ENCODE results near the gene NPPB.
"Not testable (repeated sequence)": the region's sequence is repeated elsewhere in the genome, so short reads cannot be mapped to it uniquely, and the experiment has no call there.

The NPPB gene

GRCh38 chr1:11898086-11898785 is 39.5 kb upstream of the NPPB start:
- H3K36me3 ChIP-seq (ENCODE audit: control insufficient read depth, insufficient read depth, low read length), result no peaks in the 10 kb centered on the region
- no peaks in the 10 kb centered on the region for H3K27me3 ChIP-seq (ENCODE audit: control insufficient read depth, insufficient read depth, low read length)
- no peak for TF ChIP-seq CTCF (IDR thresholded peaks at IDR 0.05)
- no peak overlapping the region for H2AFZ ChIP-seq
- H3K9ac ChIP-seq, result no peak overlapping the region
- no peaks in the 10 kb centered on the region for H3K9me3 ChIP-seq (ENCODE audit: control insufficient read depth, low read length)
- H3K27ac ChIP-seq, result no peak overlapping the region
- no peak overlapping the region for H3K4me2 ChIP-seq (ENCODE audit: low read length)
- H3K4me1 ChIP-seq, result no peaks in the 10 kb centered on the region
- no peak overlapping the region for H3K4me3 ChIP-seq (ENCODE audit: low read depth, low read length)
- H3K79me2 ChIP-seq, result no peaks in the 10 kb centered on the region

- not testable (repeated sequence) for H3K27ac ChIP-seq; H2AFZ ChIP-seq; H3K4me1 ChIP-seq; H3K9me3 ChIP-seq (ENCODE audit: control insufficient read depth, low read length); H3K36me3 ChIP-seq (ENCODE audit: control insufficient read depth, insufficient read depth, low read length); H3K9ac ChIP-seq; H3K27me3 ChIP-seq (ENCODE audit: control insufficient read depth, insufficient read depth, low read length); H3K4me2 ChIP-seq (ENCODE audit: low read length); H3K4me3 ChIP-seq (ENCODE audit: low read depth, low read length); H3K79me2 ChIP-seq
Measured at GRCh38 chr1:11894501-11894900, 35.8 kb upstream of the NPPB start.

GRCh38 chr1:11893907-11894251 is 35.1 kb upstream of the NPPB start:
- Histone ChIP-seq H2AFZ (no peak overlapping the region), H3K4me3 (ENCODE audit: low read depth, low read length) (no peak overlapping the region), H3K27ac (no peak overlapping the region), H3K9ac (no peak overlapping the region), H3K9me3 (ENCODE audit: control insufficient read depth, low read length) (no peaks in the 10 kb centered on the region), H3K36me3 (ENCODE audit: control insufficient read depth, insufficient read depth, low read length) (no peaks in the 10 kb centered on the region), H3K4me2 (ENCODE audit: low read length) (no peak overlapping the region), H3K79me2 (no peaks in the 10 kb centered on the region), H3K27me3 (ENCODE audit: control insufficient read depth, insufficient read depth, low read length) (no peaks in the 10 kb centered on the region), H3K4me1 (no peaks in the 10 kb centered on the region)
- TF ChIP-seq CTCF (IDR thresholded peaks at IDR 0.05), result peak; percentile 86

GRCh38 chr1:11891433-11892186 is 32.9 kb upstream of the NPPB start:
- Histone ChIP-seq H3K4me3 (ENCODE audit: low read depth, low read length) (no peak overlapping the region), H3K27ac (no peak overlapping the region), H3K4me2 (ENCODE audit: low read length) (no peak overlapping the region), H3K9ac (no peak overlapping the region), H3K27me3 (ENCODE audit: control insufficient read depth, insufficient read depth, low read length) (no peaks in the 10 kb centered on the region), H3K4me1 (no peaks in the 10 kb centered on the region), H2AFZ (no peak overlapping the region), H3K9me3 (ENCODE audit: control insufficient read depth, low read length) (no peaks in the 10 kb centered on the region), H3K36me3 (ENCODE audit: control insufficient read depth, insufficient read depth, low read length) (no peaks in the 10 kb centered on the region), H3K79me2 (no peaks in the 10 kb centered on the region)
- no peak for TF ChIP-seq CTCF (IDR thresholded peaks at IDR 0.05)

DNA sequence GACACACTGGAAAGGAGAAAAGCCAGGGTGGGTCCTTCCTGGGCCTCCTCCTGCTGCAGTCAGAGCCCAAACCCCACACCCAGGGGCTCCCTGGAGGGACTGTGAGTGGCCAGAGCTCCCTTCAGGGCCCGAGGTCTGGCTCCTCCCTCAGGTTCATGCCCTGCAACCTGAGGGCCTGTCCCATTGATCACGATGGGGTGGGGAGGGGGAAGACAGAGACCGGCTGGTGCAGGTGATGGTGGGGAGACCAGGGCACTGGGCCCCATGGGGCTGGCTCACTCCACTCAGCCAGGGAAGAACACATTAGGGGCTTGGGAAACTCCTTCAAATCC is 30.1 kb upstream of the NPPB start:
- Histone ChIP-seq H2AFZ (no peak overlapping the region), H3K4me1 (no peaks in the 10 kb centered on the region), H3K9me3 (ENCODE audit: control insufficient read depth, low read length) (no peaks in the 10 kb centered on the region), H3K27me3 (ENCODE audit: control insufficient read depth, insufficient read depth, low read length) (no peaks in the 10 kb centered on the region), H3K4me3 (ENCODE audit: low read depth, low read length) (no peak overlapping the region), H3K4me2 (ENCODE audit: low read length) (no peak overlapping the region), H3K27ac (no peak overlapping the region), H3K36me3 (ENCODE audit: control insufficient read depth, insufficient read depth, low read length) (no peaks in the 10 kb centered on the region), H3K79me2 (no peaks in the 10 kb centered on the region), H3K9ac (no peak overlapping the region)
- no peak for TF ChIP-seq CTCF (IDR thresholded peaks at IDR 0.05)
